Suprapubic skin (tissue), 3 donors: ENCODE results near the gene EHF.

Experiments used
- EP300 ChIP-seq: sonication (generic); formaldehyde crosslinking; IDR thresholded peaks from one replicate; pipeline ENCODE4 v1.6.1; 2017; ENCODE audit warnings: antibody characterized with exemption
- TF ChIP-seq, protein P1 (sequence below), 2 donors: fragments of 200-600 bp in 1 of 2; fragments of 450-650 bp in 1 of 2; sonication (generic) in 1 of 2; IDR thresholded peaks; one replicate each; pipeline ENCODE4 v1.5.1; 2016 to 2019; ENCODE audit warnings: antibody characterized with exemption in 2 of 2, mild to moderate bottlenecking in 1 of 2, moderate library complexity in 1 of 2

DNA sequence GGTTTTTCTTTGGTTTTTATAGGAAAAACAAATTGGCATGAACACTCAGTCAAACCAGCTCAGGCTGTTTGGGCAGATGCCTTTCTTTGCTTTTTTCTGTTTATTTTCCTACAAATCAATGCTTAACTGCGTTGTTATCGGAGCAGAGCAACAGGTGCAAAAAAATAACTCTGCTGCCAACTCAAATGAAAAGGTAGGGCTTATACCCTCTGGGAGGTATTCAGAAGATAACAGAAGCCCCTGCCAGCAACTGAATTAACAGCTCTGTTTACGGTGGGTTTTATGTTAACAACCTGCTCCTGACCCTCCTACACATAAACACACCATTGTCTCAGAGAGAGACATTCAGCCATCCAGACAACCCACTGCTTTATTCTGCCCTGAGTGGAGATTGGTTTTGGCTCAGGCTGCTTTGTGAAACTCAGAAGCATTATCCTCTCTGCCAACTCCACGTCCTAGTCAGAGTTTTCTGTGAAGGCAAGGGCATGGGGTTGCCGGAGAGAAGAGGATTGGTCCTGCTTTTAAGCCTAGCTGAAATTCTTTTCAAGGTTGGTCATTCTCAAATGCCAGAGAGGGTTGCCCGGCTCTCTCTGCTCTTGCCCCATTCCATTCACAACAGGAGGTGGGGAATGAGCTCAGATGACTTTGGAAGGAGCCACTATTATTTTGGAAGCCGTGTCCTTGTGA, 11.4 kb downstream of the EHF start:
- TF ChIP-seq, protein P1, sequence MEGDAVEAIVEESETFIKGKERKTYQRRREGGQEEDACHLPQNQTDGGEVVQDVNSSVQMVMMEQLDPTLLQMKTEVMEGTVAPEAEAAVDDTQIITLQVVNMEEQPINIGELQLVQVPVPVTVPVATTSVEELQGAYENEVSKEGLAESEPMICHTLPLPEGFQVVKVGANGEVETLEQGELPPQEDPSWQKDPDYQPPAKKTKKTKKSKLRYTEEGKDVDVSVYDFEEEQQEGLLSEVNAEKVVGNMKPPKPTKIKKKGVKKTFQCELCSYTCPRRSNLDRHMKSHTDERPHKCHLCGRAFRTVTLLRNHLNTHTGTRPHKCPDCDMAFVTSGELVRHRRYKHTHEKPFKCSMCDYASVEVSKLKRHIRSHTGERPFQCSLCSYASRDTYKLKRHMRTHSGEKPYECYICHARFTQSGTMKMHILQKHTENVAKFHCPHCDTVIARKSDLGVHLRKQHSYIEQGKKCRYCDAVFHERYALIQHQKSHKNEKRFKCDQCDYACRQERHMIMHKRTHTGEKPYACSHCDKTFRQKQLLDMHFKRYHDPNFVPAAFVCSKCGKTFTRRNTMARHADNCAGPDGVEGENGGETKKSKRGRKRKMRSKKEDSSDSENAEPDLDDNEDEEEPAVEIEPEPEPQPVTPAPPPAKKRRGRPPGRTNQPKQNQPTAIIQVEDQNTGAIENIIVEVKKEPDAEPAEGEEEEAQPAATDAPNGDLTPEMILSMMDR (IDR thresholded peaks at IDR 0.05): no peak
- no peak for TF ChIP-seq EP300
